ENCODE data around the gene CES2. TPM values are rescaled to one million over a fixed set of nuclear protein-coding genes. Genes with fewer than 3 reads are reported as not detected.
A peak's percentile ranks its signal among the peaks of the same experiment; 100 is the strongest.

The CES2 gene
- total RNA-seq, 1 donor from 2014 or later = 35.1 TPM

- Histone ChIP-seq H3K36me3 (peaks cover 9% of the 10 kb centered on the region), H3K4me3 (peak within 1 kb of the TSS; percentile 65), H3K27me3 (ENCODE audit: low read depth) (peaks cover 13% of the 10 kb centered on the region), H3K4me1 (peaks cover 55% of the 10 kb centered on the region), H3K9me3 (no peaks in the 10 kb centered on the region), H3K27ac (peak within 1 kb of the TSS; percentile 79)
- intact Hi-C loops (cut with DNase I) = no loop called here
- DNase-seq (peak; percentile 63), ATAC-seq (peak; percentile 48 to 61)
- TF ChIP-seq CTCF (IDR thresholded peaks at IDR 0.05) = no peak
Measured at GRCh38 chr16:66925322-66925840, 9.9 kb upstream of the CES2 start, which contains the start of gene RRAD. RRAD (minus strand) TSS chr16:66925535; CDS start chr16:66925179, 356 bp downstream.

GRCh38 chr16:66926171-66926947 lies 9.0 kb upstream of the CES2 start:
- H3K4me1 ChIP-seq = peaks cover 55% of the 10 kb centered on the region
- peaks cover 15% of the 10 kb centered on the region for H3K36me3 ChIP-seq
- no peak for TF ChIP-seq CTCF (IDR thresholded peaks at IDR 0.05)
- intact Hi-C loops (cut with DNase I) = no loop called here
- H3K9me3 ChIP-seq = no peaks in the 10 kb centered on the region
- ATAC-seq (peak in 1 of 2 donors; percentile 1), DNase-seq (no peak)
- peaks cover 13% of the 10 kb centered on the region for H3K27me3 ChIP-seq (ENCODE audit: low read depth)
- peak overlapping the region; percentile 79 for H3K27ac ChIP-seq
- peak overlapping the region; percentile 65 for H3K4me3 ChIP-seq

- intact Hi-C loops (cut with DNase I) = no loop called here
- TF ChIP-seq CTCF (IDR thresholded peaks at IDR 0.05) = no peak
- peaks cover 13% of the 10 kb centered on the region for H3K27me3 ChIP-seq (ENCODE audit: low read depth)
- DNase-seq = peak; percentile 78
- ATAC-seq = peak; percentile 79 to 81
- peaks cover 55% of the 10 kb centered on the region for H3K4me1 ChIP-seq
- H3K4me3 ChIP-seq = no peak overlapping the region
- H3K27ac ChIP-seq = peak overlapping the region; percentile 79
- no peaks in the 10 kb centered on the region for H3K9me3 ChIP-seq
- H3K36me3 ChIP-seq = peaks cover 10% of the 10 kb centered on the region
Measured at GRCh38 chr16:66926961-66927436, 8.3 kb upstream of the CES2 start.

GRCh38 chr16:66927918-66928649 lies 7.2 kb upstream of the CES2 start:
- TF ChIP-seq CTCF (IDR thresholded peaks at IDR 0.05) = no peak
- no peaks in the 10 kb centered on the region for H3K9me3 ChIP-seq
- no peak overlapping the region for H3K4me3 ChIP-seq
- DNase-seq (no peak), ATAC-seq (no peak)
- H3K36me3 ChIP-seq = peaks cover 16% of the 10 kb centered on the region
- H3K27ac ChIP-seq = peak overlapping the region; percentile 79
- H3K4me1 ChIP-seq = peaks cover 58% of the 10 kb centered on the region
- H3K27me3 ChIP-seq (ENCODE audit: low read depth) = peaks cover 13% of the 10 kb centered on the region
- intact Hi-C loops (cut with DNase I) = no loop called here

GRCh38 chr16:66928702-66929388 lies 6.5 kb upstream of the CES2 start:
- Histone ChIP-seq H3K4me1 (peaks cover 56% of the 10 kb centered on the region), H3K4me3 (no peak overlapping the region), H3K27ac (no peak overlapping the region), H3K9me3 (no peaks in the 10 kb centered on the region), H3K27me3 (ENCODE audit: low read depth) (peaks cover 10% of the 10 kb centered on the region), H3K36me3 (peaks cover 16% of the 10 kb centered on the region)
- TF ChIP-seq CTCF (IDR thresholded peaks at IDR 0.05) = peak; percentile 31
- intact Hi-C loops (cut with DNase I) = no loop called here
- DNase-seq = no peak
- no peak for ATAC-seq
